Measurements from ENCODE around the gene FSTL5. TPM values are rescaled to one million over a fixed set of nuclear protein-coding genes. Genes with fewer than 3 reads are reported as not detected.

Gene FSTL5
- total RNA-seq, 1 donor from 2014 or later, result 0.08 TPM

- H3K36me3 Mint-ChIP-seq (ENCODE audit: low read depth, unreplicated experiment), result no peaks in the 10 kb centered on the region
- TF ChIP-seq, protein P1, sequence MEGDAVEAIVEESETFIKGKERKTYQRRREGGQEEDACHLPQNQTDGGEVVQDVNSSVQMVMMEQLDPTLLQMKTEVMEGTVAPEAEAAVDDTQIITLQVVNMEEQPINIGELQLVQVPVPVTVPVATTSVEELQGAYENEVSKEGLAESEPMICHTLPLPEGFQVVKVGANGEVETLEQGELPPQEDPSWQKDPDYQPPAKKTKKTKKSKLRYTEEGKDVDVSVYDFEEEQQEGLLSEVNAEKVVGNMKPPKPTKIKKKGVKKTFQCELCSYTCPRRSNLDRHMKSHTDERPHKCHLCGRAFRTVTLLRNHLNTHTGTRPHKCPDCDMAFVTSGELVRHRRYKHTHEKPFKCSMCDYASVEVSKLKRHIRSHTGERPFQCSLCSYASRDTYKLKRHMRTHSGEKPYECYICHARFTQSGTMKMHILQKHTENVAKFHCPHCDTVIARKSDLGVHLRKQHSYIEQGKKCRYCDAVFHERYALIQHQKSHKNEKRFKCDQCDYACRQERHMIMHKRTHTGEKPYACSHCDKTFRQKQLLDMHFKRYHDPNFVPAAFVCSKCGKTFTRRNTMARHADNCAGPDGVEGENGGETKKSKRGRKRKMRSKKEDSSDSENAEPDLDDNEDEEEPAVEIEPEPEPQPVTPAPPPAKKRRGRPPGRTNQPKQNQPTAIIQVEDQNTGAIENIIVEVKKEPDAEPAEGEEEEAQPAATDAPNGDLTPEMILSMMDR (IDR thresholded peaks at IDR 0.05; ENCODE audit: unreplicated experiment), result no peak
- no peak overlapping the region for H3K4me3 Mint-ChIP-seq (ENCODE audit: unreplicated experiment)
- no peaks in the 10 kb centered on the region for H3K9me3 Mint-ChIP-seq (ENCODE audit: unreplicated experiment)
- no peaks in the 10 kb centered on the region for H3K27me3 Mint-ChIP-seq (ENCODE audit: unreplicated experiment)
- H3K27ac Mint-ChIP-seq (ENCODE audit: unreplicated experiment), result no peak overlapping the region
- no peaks in the 10 kb centered on the region for H3K4me1 Mint-ChIP-seq (ENCODE audit: unreplicated experiment)
- DNase-seq (ENCODE audit: low spot score), result no peak
These were observed 37.1 kb downstream of the FSTL5 start for GRCh38 chr4:162126729-162127128.

GRCh38 chr4:162117051-162117450 lies 46.7 kb downstream of the FSTL5 start:
- TF ChIP-seq, protein P1 (IDR thresholded peaks at IDR 0.05; ENCODE audit: unreplicated experiment), result no peak
- Mint-ChIP-seq H3K27ac (ENCODE audit: unreplicated experiment) (no peak overlapping the region), H3K27me3 (ENCODE audit: unreplicated experiment) (no peaks in the 10 kb centered on the region), H3K4me3 (ENCODE audit: unreplicated experiment) (no peak overlapping the region), H3K36me3 (ENCODE audit: low read depth, unreplicated experiment) (no peaks in the 10 kb centered on the region), H3K4me1 (ENCODE audit: unreplicated experiment) (no peaks in the 10 kb centered on the region), H3K9me3 (ENCODE audit: unreplicated experiment) (no peaks in the 10 kb centered on the region)
- no peak for DNase-seq (ENCODE audit: low spot score)

GRCh38 chr4:162116095-162116779 lies 47.6 kb downstream of the FSTL5 start:
- H3K4me3 Mint-ChIP-seq (ENCODE audit: unreplicated experiment), result no peak overlapping the region
- no peak overlapping the region for H3K27ac Mint-ChIP-seq (ENCODE audit: unreplicated experiment)
- H3K27me3 Mint-ChIP-seq (ENCODE audit: unreplicated experiment), result no peaks in the 10 kb centered on the region
- H3K4me1 Mint-ChIP-seq (ENCODE audit: unreplicated experiment), result no peaks in the 10 kb centered on the region
- H3K36me3 Mint-ChIP-seq (ENCODE audit: low read depth, unreplicated experiment), result no peaks in the 10 kb centered on the region
- H3K9me3 Mint-ChIP-seq (ENCODE audit: unreplicated experiment), result no peaks in the 10 kb centered on the region
- no peak for DNase-seq (ENCODE audit: low spot score)
- TF ChIP-seq, protein P1 (IDR thresholded peaks at IDR 0.05; ENCODE audit: unreplicated experiment), result no peak

DNA sequence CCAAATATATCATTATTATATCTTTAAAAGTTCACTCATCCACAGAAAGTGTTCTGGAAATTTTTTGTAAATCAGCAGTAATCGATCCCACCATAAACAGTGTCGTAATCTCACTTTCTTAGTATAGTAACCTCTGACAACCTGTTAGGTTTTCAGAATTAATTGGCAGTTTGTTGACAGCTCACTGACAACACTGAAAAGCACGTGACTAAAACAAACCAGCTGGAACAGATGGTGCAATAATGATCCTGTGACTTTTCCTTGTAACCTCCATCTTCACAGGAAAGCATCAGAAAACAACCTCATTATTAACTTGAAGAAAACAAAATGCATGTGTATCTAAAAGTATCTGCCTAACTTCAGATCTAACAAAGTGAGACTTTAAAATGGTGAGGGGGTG lies 48.5 kb downstream of the FSTL5 start:
- Mint-ChIP-seq H3K36me3 (ENCODE audit: low read depth, unreplicated experiment) (no peaks in the 10 kb centered on the region), H3K4me3 (ENCODE audit: unreplicated experiment) (no peak overlapping the region), H3K4me1 (ENCODE audit: unreplicated experiment) (no peaks in the 10 kb centered on the region), H3K27me3 (ENCODE audit: unreplicated experiment) (no peaks in the 10 kb centered on the region), H3K27ac (ENCODE audit: unreplicated experiment) (no peak overlapping the region), H3K9me3 (ENCODE audit: unreplicated experiment) (no peaks in the 10 kb centered on the region)
- TF ChIP-seq, protein P1 (IDR thresholded peaks at IDR 0.05; ENCODE audit: unreplicated experiment), result no peak
- DNase-seq (ENCODE audit: low spot score), result no peak

DNA sequence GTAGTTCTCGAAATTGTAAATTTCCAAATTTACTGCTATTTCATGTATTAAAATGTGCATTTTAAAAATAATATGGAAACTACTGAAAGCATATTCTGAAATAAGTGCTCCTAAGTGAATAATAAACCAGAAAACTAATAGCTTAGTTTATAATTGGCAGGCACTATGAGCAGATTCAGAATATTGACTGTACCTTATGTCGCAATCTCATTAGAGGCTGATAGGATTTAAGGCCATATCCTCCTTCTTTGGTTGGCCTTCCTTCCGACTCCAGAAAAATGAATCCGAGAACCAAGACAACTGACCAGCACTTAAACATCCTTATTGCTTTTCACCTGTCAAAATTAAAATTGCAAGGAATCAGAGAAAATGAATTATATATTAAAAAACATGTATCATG lies 52.7 kb downstream of the FSTL5 start:
- no peak for DNase-seq (ENCODE audit: low spot score)
- TF ChIP-seq, protein P1 (IDR thresholded peaks at IDR 0.05; ENCODE audit: unreplicated experiment), result no peak
- H3K4me1 Mint-ChIP-seq (ENCODE audit: unreplicated experiment), result no peaks in the 10 kb centered on the region
- H3K9me3 Mint-ChIP-seq (ENCODE audit: unreplicated experiment), result no peaks in the 10 kb centered on the region
- H3K4me3 Mint-ChIP-seq (ENCODE audit: unreplicated experiment), result no peak overlapping the region
- no peaks in the 10 kb centered on the region for H3K36me3 Mint-ChIP-seq (ENCODE audit: low read depth, unreplicated experiment)
- no peak overlapping the region for H3K27ac Mint-ChIP-seq (ENCODE audit: unreplicated experiment)
- no peaks in the 10 kb centered on the region for H3K27me3 Mint-ChIP-seq (ENCODE audit: unreplicated experiment)
